Keratinocyte (primary cell): Measurements from ENCODE around the gene IL22RA1.

ENCODE experiments used
- EZH2 ChIP-seq: IDR thresholded peaks from one replicate; pipeline ENCODE4 v1.6.1; 2012; ENCODE audit warnings: inconsistent platforms, mild to moderate bottlenecking, low read length, moderate library complexity
- TF ChIP-seq, protein P1 (sequence below), 3 experiments: IDR thresholded peaks in 1 of 3; conservative IDR thresholded peaks in 1 of 3; optimal IDR thresholded peaks in 1 of 3; 2 replicates in 2 of 3; 3 replicates in 1 of 3; pipeline versions ENCODE3 to v1.5.1; 2011; ENCODE audit warnings: low read length in 3 of 3, mild to moderate bottlenecking in 3 of 3, moderate library complexity in 2 of 3, control low read depth in 1 of 3, inconsistent platforms in 1 of 3; ENCODE audit not compliant: insufficient read depth in 2 of 3; ENCODE audit errors: extremely low read depth in 1 of 3

DNA sequence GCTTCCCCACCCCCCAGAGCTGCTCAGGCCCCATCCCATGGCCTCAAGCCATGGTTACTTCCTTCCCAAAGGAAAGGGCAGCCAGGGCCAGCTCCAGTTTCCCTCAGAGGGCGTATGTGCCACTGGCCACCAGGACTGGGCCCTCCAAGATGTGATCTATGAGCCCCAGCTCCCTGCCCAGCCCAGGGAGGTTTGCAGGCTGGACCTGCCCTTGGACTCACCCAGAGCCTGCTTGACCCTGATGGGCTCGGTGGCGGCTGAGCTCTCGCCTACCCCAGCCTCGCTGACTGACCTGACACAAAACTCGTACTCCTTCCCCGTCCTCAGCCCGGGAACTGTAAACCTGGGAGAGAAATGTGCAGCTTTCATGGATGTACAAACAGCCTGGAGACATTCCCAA, 60.6 kb downstream of the IL22RA1 start:
- no peak for TF ChIP-seq EZH2
- TF ChIP-seq, protein P1, sequence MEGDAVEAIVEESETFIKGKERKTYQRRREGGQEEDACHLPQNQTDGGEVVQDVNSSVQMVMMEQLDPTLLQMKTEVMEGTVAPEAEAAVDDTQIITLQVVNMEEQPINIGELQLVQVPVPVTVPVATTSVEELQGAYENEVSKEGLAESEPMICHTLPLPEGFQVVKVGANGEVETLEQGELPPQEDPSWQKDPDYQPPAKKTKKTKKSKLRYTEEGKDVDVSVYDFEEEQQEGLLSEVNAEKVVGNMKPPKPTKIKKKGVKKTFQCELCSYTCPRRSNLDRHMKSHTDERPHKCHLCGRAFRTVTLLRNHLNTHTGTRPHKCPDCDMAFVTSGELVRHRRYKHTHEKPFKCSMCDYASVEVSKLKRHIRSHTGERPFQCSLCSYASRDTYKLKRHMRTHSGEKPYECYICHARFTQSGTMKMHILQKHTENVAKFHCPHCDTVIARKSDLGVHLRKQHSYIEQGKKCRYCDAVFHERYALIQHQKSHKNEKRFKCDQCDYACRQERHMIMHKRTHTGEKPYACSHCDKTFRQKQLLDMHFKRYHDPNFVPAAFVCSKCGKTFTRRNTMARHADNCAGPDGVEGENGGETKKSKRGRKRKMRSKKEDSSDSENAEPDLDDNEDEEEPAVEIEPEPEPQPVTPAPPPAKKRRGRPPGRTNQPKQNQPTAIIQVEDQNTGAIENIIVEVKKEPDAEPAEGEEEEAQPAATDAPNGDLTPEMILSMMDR (optimal IDR thresholded peaks at IDR 0.05 in 1 of 3, IDR thresholded peaks at IDR 0.05 in 1 of 3, conservative IDR thresholded peaks at IDR 0.05 in 1 of 3; ENCODE audit: extremely low read depth in 1 of 3, insufficient read depth in 2 of 3, low read length in 3 of 3) = no peak
